GM18502 (cell line): ENCODE data around the gene ATP6V1E1.
"Not testable (repeated sequence)": the region's sequence is repeated elsewhere in the genome, so short reads cannot be mapped to it uniquely, and the experiment has no call there.

Experiments
- ATAC-seq: cut with Tn5 transposase; IDR thresholded peaks from one replicate; pipeline ENCODE4 v1.9.1; 2021; ENCODE audit warnings: mild to moderate bottlenecking; ENCODE audit not compliant: unreplicated experiment, poor library complexity

ATP6V1E1 gene

DNA sequence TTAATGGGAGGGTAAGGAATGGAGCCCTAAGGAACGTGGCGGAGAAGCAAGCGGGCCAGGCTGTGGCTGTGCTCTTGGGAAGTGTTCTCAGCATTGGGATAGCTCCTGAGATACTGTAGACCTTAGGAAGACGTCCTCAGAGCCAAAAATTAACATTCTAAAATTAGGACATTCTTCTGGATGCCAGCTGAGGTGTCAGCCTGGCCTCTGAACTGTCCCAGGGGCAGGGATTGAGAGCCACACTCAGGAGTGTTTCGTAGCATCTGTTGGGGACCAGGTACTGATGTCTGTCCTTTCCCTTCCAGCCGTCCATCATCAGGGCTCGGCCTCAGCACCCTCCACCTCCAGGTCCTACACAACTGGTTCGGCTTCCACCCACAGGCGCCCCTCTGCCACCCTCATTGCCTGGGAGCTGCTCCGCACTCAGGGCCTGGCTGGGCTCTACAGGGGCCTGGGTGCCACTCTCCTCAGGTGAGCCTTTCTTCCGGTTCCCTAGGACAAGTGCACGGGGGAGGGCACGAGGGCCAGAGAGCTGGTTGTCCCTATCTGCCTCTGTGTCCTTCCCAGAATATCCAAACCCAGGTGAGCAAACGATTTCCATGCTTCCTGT is 41.6 kb downstream of the ATP6V1E1 start:
- no peak for ATAC-seq

DNA sequence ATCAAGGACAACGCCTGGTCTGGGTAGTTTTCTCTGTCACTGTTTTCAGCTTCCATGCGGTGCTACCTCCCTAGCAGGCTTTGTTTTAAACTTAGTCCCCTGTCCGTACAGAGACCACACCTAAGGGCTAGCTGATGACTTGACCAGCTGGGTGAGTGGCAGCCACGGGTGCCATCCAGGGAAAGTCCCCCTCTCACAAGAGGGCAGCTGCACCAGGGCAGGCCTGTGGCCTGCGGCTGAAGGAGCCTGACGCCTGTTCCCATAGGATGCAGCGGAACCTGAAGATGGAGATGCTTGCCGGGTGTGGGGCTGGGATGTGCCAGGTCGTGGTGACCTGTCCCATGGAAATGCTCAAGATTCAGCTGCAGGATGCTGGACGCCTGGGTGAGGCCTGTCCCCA is 45.4 kb downstream of the ATP6V1E1 start:
- ATAC-seq = no peak

GRCh38 chr22:17581631-17582030 is 46.9 kb downstream of the ATP6V1E1 start:
- no peak for ATAC-seq

DNA sequence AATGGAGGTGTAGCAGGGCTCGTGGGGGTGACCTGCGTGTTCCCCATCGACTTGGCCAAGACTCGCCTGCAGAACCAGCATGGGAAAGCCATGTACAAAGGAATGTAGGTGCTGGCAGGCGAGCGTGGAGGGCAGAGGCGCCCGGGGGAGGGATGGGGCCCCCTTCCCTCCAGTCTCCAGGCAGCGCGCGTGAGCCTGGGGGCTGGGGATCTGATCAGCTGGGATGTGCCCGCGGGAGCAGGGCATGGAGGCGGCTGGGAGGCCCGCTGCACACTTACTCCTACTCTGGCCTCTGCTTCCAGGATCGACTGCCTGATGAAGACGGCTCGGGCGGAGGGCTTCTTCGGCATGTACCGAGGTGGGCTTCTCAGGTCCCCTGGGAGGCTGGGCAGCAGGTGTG is 47.5 kb downstream of the ATP6V1E1 start:
- ATAC-seq = no peak

DNA sequence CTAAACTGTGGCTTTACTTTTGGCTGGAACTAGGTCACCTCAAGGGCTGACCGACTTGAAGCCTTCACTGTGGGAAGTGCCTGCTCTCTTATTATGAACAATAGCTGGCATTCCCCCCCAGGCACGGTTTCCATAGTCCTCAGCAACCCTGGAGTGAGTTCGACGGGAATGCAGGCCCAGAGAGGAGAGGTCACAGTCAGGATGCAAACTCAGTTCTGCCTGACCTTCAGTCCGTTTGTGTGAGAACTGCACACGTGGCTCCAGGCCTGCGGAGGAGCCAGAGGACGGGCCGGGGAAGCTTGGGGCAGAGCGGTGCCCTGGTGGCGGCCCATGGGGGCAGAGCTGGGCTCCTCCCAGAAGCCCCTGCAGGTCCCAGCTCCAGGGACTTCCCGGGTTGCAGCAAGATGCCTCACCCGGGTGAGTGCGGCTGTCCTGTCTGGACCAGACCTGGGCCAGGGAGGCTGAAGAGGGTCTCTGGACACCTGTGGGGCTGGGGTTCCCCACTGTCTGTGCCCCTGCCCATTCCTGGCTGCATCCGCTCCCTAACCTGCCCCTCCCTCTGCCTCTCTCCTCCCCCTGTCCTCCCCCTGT is 48.0 kb downstream of the ATP6V1E1 start:
- no peak for ATAC-seq

DNA sequence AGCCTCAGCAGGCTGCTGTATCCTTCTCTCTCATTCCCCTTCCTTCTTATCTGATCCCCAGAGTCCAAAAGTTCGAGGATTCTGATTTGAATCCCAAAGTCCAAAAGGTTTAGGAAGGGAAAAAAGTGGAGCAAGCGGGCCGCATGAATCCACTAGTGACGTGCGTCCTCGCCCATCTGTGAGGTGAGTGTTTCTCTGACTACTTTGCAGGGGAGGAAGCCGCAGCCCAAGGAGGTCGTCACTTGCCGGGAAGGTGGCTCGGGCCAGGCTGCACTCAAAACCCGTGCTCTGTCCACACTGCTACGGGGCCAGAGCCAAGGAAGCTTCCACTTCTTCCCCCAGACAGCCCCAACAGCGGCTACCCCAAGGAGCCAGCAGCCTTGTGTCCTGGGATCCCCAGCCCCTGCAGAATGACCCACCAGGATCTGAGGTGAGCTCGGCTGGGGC is 49.0 kb downstream of the ATP6V1E1 start:
- ATAC-seq = no peak

- ATAC-seq = no peak
Measured at GRCh38 chr22:17578136-17578754, 50.3 kb downstream of the ATP6V1E1 start.

DNA sequence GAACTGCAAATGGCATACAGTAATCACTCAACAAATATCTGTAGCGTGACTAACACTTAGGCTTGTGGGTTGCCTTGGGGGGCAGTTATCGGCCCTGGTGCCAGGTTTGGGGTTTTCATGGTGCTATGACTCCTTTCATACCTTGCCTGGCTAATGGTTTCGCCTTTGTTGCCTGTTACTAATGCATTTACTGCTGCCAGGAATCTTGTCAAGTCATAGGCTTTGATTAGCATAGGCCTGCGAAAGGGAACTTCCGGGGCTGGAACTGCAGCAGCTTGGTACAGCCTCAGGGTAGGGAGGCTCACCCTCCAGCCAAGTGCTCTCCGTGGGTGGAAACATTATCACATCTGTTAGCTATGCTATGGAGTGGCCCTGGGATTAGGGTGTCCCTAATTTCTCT is 52.1 kb downstream of the ATP6V1E1 start:
- no peak for ATAC-seq

- no peak for ATAC-seq
Measured at GRCh38 chr22:17575681-17576080, 52.9 kb downstream of the ATP6V1E1 start.

GRCh38 chr22:17575151-17575550 is 53.4 kb downstream of the ATP6V1E1 start:
- no peak for ATAC-seq

DNA sequence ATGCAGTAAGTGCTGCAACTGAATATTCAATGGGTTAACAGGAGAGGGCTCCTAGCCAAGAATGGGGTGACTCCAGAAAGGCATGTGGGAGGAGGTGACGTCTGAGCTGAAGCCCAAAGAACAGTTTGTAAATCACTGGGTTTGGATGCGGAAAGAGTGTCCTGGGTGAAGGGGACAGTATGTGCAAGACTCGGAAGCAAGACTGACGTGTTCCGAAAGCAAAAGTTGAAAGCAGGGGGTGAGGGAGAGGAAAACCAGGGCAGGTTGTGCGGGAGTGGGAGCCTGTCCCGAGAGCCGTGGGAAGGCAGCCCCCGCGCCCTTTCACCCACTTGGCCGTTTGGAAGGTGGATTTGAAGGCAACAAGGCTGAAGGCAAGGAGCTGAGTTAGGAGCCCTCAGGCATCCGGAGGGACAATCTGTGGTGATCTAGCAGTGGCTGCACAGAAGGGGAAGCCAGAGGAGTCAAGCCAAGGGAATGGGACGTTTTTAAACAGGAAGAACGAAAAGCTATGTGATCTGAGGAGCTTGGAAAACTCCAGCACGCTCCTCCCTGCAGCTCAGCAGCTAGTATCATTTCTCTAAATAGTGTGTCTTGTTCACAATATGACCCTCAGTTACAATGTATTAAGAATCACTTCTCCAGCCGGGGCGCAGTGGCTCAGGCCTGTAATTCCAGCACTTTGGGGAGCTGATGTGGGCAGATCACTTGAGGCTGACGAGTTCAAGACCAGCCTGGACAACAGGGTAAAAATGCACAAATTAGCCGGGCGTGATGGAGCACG is 57.5 kb downstream of the ATP6V1E1 start:
- ATAC-seq = no peak

- no peak for ATAC-seq
Measured at GRCh38 chr22:17569971-17570511, 58.5 kb downstream of the ATP6V1E1 start.

- ATAC-seq = no peak
Measured at GRCh38 chr22:17566776-17567175, 61.8 kb downstream of the ATP6V1E1 start.

DNA sequence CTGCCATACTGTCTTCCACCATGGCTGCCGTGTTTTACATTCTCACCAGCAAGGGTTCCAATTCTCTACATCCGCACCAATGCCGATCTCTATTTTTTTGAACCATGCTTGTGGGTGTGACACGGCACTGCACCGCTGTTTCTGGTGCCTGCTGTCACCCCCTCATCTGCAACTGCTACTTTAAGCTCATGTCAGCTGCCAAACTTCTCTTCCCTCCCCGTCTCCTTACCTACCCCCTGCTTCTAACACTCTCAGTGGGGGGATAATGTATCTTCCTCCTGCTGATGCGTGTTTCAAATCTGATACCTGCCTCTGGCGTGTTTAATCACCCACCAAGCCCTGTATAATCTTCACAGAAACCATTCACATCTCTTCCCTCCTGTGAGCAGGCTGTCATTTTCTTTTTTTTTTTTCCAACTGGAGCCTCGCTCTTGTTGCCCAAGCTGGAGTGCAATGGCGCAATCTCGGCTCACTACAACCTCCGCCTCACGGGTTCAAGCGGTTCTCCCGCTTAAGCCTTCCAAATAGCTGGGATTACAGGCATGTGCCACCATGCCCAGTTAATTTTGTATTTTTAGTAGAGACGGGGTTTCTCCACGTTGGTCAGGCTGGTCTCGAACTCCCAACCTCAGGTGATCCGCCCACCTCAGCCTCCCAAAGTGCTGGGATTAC is 62.4 kb downstream of the ATP6V1E1 start:
- ATAC-seq = not testable (repeated sequence)

DNA sequence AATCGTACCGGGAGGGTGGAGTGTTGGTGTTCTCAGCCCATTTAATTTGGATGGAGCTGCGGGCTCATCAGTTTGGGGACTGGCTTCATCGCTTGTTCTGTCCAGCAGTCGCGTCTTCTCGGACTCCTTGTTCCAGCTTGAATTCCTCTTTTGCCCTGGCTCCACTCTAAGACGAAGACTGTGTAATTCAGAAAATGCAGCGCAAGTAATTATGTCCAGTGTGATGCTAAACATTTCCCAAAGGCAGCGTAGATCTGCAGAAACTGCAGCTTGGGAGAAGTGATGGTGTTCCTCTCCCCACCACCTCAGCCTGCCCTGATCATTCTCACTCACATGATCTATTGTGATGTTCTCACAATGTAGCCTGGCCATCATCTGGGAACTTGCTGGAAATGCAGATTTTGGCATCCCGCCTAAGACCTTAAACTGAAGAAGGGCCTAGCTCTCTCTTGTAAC is 64.6 kb downstream of the ATP6V1E1 start:
- ATAC-seq = no peak

DNA sequence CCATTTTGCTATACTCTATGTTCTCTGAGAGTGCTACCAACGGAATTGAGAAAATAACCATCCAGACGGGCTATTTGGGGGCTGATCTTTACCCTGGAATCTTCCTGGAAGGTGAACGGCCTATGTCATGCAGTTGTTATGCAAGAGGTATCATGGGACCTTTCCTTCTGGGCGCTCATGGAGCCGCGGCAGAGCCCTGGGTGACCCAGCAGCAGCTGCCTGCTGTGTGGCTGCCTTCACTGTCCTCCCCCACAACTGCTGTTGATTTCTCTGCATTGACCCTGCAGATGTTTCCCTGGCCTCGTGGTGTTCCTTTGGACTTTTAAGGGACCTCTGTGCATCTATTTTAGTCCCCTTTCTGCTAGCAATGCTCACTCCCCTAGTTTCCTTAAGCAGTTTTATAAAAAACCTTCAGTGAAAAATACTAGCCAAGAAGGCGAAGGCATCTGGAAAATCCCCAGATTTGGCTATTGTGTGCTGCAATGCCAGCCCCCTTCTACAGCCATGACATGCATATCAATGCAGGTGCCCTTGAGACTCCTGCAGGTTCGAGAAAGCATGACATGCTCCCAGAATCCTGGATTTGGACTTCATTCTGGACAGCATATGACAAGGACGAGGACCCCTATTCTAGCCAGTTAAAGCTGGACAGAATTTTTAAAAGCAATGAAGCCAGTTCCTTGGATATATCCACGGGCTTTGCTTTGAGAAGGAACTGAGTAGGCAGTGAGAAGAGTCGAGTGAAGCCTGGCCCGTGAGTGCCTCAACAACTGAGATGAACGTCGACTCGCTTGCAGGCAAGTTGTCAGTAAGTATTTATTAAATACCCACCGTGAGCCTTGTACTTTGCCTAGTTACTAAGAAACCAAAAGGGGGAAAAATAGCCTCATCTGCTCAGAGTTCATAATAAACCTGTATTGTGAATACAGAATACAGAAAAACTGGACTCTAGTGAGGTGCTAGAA is 65.4 kb downstream of the ATP6V1E1 start, which contains the start of gene SLC25A18:
Gene SLC25A18 (plus strand): TSS at position 593 of the 965 bp plus-strand sequence. CDS start 16,447 bp downstream, outside the sequence.
- no peak for ATAC-seq

DNA sequence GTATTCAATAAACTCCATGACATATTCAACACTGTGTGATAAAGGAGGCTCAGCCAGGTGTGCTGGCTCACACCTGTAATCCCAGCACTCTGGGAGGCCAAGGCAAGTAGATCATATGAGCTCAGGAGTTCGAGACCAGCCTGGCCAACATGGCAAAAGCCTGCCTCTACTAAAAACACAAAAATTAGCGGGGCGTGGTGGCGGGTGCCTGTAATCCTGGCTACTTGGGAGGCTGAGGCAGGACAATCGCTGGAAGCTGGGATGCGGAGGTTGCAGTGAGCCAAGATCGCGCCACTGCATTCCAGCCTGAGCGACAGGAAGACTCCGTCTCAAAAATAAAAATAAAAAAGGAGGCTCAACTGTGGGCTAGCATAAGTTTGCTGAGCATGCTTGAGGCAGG is 69.4 kb downstream of the ATP6V1E1 start:
- ATAC-seq = no peak

DNA sequence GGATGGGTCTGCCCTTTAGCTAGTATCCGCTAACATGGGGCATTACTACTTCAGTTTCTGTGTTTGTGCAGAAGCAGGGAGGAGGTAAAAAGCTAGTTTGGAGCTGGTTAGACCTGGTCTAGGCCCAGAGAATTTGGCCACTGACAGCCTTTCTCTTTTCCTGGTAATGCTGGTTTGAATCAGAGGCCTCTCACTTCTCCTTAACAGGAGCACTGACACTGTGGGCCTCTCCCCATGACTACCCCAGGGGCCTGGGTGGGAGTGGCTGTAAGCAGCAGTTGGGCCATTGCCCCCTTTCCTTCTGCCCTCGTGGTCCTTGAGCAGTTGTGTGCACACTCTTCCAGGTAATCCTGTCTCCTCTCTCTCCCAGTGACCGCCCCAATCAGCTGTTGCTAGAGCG is 73.7 kb downstream of the ATP6V1E1 start:
- ATAC-seq = no peak

DNA sequence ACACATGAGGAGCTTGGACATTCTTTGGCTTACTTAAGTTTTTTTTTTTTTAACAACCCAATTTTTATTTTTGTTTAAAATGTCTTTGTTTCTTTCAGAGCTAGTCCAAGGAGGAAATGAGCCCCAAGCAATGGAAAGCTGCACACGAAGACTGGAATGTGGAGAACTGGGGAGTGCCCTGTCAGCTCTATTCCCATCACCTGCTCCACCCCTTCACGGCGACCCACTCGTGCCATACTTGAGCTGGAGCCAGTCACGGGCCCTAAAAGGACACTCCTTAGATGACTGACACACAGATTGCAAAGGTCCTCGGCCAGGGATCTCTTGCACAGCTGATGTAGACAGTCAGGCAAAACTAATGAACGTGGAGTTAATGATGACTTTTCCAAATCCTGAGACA is 75.8 kb downstream of the ATP6V1E1 start:
- no peak for ATAC-seq
